Cardiac fibroblast (primary cell): ENCODE results near the gene GPRIN1.

Experiments
- DNase-seq, 2 donors: peaks; one replicate each; pipeline versions ENCODE4 v3.0.0 to v3.0.0-alpha.2; 2010; ENCODE audit warnings: low read depth in 2 of 2
- H3K4me3 ChIP-seq, 2 donors: replicated peaks in 1 of 2; 1 replicate in 1 of 2; 2 replicates in 1 of 2; pipeline ENCODE4 v1.5.1; 2011; ENCODE audit warnings: low read depth in 2 of 2, low read length in 2 of 2, mild to moderate bottlenecking in 2 of 2, moderate library complexity in 1 of 2
- TF ChIP-seq, protein P1 (sequence below): IDR thresholded peaks from one replicate; pipeline ENCODE4 v1.5.1; 2011; ENCODE audit warnings: low read depth, mild to moderate bottlenecking, low read length, inconsistent platforms

Gene GPRIN1

DNA sequence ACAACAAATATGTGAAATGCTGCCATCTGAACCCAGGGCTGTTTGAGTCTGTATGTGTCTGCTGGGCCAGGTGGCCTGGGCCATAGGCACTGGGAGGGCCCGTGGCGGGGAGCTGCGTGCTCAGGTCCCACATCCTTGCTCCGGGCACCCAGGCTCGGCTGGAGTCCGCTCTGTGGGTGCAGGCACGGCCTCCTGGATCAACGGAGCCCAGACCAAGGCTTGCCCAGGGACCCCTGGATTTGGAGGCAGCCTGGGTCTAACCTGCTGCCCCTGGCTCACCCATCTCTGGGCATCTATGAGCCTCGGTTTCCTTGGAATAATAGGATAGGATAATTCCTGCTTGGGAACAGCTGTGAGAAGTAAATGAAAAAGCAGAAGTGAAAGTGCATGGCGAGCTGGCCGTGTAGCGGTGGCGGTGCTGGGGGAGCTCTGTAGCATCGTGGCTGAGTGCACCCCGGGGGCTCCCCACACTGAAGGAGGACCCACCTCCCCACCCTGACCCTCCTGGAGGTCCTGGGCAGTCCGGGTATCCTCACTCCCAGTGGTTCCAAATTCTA is 59.6 kb downstream of the GPRIN1 start:
- DNase-seq, result no peak
- no peak overlapping the region for H3K4me3 ChIP-seq
- TF ChIP-seq, protein P1, sequence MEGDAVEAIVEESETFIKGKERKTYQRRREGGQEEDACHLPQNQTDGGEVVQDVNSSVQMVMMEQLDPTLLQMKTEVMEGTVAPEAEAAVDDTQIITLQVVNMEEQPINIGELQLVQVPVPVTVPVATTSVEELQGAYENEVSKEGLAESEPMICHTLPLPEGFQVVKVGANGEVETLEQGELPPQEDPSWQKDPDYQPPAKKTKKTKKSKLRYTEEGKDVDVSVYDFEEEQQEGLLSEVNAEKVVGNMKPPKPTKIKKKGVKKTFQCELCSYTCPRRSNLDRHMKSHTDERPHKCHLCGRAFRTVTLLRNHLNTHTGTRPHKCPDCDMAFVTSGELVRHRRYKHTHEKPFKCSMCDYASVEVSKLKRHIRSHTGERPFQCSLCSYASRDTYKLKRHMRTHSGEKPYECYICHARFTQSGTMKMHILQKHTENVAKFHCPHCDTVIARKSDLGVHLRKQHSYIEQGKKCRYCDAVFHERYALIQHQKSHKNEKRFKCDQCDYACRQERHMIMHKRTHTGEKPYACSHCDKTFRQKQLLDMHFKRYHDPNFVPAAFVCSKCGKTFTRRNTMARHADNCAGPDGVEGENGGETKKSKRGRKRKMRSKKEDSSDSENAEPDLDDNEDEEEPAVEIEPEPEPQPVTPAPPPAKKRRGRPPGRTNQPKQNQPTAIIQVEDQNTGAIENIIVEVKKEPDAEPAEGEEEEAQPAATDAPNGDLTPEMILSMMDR, result no peak

DNA sequence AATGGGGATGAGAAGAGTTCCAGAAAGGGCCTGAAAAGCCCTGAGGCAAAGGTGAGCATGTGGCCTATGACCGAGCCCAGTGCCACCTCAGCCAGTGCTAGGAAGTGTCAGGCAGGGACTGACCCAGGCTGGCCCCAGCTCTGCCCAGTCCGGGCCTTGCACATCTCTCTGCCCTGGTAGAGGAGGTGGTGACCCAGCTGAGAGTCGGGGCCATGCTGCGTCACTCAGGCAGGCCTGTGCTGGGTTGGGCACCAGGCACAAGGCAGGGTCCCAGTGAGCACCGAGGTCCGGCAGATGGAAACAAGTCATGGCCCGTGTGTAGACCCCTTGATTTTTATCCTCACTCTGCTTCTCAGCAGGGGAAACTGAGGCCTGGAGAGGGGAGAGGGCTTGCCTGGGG is 60.1 kb downstream of the GPRIN1 start:
- no peak for DNase-seq
- TF ChIP-seq, protein P1, result no peak
- no peak overlapping the region for H3K4me3 ChIP-seq

DNA sequence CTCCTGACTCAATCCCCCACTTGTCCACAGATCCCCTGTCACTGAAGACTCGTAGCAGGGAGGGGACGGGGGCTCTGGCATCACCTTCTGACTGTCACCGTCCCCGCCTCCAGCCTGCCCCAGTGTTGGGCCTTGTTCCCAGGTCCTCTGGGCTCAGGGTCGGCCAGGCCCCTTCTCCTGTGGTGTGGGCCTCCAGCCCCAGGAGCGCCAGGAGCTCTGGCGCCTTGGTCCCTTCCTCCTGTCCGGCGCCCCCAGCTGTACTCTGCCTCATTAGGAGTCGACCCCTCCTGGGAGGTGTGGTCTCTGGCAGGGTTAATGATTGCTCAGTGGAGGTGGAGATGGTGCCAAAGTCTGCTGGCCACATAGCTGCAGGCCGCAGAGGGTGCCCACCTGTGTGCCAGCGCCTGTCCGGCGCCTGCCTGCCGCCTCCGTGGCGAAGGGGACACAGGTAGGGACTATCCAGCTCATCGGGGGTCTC is 61.0 kb downstream of the GPRIN1 start, which contains the start of gene CDHR2:
Gene CDHR2, plus strand, starts transcription at position 376 of the 478 bp plus-strand sequence. CDS start 16,011 bp downstream, outside the sequence.
- TF ChIP-seq, protein P1, result no peak
- H3K4me3 ChIP-seq, result no peak within 1 kb of the TSS
- no peak for DNase-seq

DNA sequence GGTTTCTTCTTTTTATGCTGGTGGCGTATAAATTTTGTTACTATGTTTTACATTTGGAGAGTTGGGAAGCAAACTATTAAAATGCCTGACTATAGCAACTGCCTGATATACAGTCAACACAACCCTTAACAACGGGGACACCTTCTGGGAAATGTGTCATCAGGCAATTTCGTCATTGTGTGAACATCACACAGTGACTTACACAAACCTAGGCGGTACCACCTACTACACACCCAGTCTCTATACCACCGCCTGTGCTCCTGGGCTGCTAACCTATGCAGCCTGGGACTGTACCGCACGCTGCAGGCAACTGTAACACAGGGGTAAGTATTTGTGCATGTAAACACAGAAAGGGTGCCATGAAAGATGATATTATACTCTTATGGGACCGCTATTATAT is 62.2 kb downstream of the GPRIN1 start:
- DNase-seq, result peak in 1 of 2 donors; percentile 55

More for the DNA sequence above, 62.2 kb downstream of the GPRIN1 start:
- H3K4me3 ChIP-seq, result no peak overlapping the region
- TF ChIP-seq, protein P1, result no peak
